ENCODE measurements around the gene IL26. TPM values are rescaled to one million over a fixed set of nuclear protein-coding genes. Genes with fewer than 3 reads are reported as not detected.

The IL26 gene
- total RNA-seq, 3 donors from 2014 or later (not counting 1 experiment from before 2014, with no cell fraction given): not detected

GRCh38 chr12:68270358-68270757 is 44.7 kb upstream of the IL26 start:
- Histone ChIP-seq H3K9me3 (ENCODE audit: control insufficient read depth, insufficient read depth, low read length) (no peaks in the 10 kb centered on the region), H3K4me3 (ENCODE audit: low read length) (no peak overlapping the region), H3K36me3 (ENCODE audit: control insufficient read depth, insufficient read depth, low read length) (no peaks in the 10 kb centered on the region), H3K27me3 (ENCODE audit: control insufficient read depth, insufficient read depth, low read length) (no peaks in the 10 kb centered on the region), H3K27ac (ENCODE audit: low read length) (no peak overlapping the region), H3K4me1 (ENCODE audit: control insufficient read depth, insufficient read depth, low read length) (no peaks in the 10 kb centered on the region)
- H3K27ac Mint-ChIP-seq: no peak overlapping the region
- no peaks in the 10 kb centered on the region for H3K36me3 Mint-ChIP-seq
- peaks cover 0 to 10% of the 10 kb centered on the region in 2 donors for H3K27me3 Mint-ChIP-seq (ENCODE audit: low read depth in 2 of 2)
- no peak for TF ChIP-seq CTCF (IDR thresholded peaks at IDR 0.05)
- H3K4me1 Mint-ChIP-seq: no peaks in the 10 kb centered on the region
- intact Hi-C loops (cut with micrococcal nuclease): no loop called here
- no peak overlapping the region for H3K4me3 Mint-ChIP-seq
- WGBS (ENCODE audit: insufficient coverage): 90% methylated on average over 3 of the region's 3 CpGs
- DNase-seq: no peak
- no peak for ATAC-seq
- H3K9me3 Mint-ChIP-seq: no peaks in the 10 kb centered on the region

- H3K4me3 ChIP-seq (ENCODE audit: low read length): no peak overlapping the region
- ATAC-seq: no peak
- no peaks in the 10 kb centered on the region for H3K36me3 Mint-ChIP-seq
- H3K36me3 ChIP-seq (ENCODE audit: control insufficient read depth, insufficient read depth, low read length): no peaks in the 10 kb centered on the region
- no peaks in the 10 kb centered on the region for H3K4me1 Mint-ChIP-seq
- H3K27ac Mint-ChIP-seq: no peak overlapping the region
- H3K27me3 Mint-ChIP-seq (ENCODE audit: low read depth in 2 of 2): peaks cover 0 to 10% of the 10 kb centered on the region in 2 donors
- TF ChIP-seq CTCF (IDR thresholded peaks at IDR 0.05): no peak
- H3K4me3 Mint-ChIP-seq: no peak overlapping the region
- DNase-seq: no peak
- no peaks in the 10 kb centered on the region for H3K4me1 ChIP-seq (ENCODE audit: control insufficient read depth, insufficient read depth, low read length)
- intact Hi-C loops (cut with micrococcal nuclease): no loop called here
- no peaks in the 10 kb centered on the region for H3K27me3 ChIP-seq (ENCODE audit: control insufficient read depth, insufficient read depth, low read length)
- no peak overlapping the region for H3K27ac ChIP-seq (ENCODE audit: low read length)
- no peaks in the 10 kb centered on the region for H3K9me3 ChIP-seq (ENCODE audit: control insufficient read depth, insufficient read depth, low read length)
- WGBS (ENCODE audit: insufficient coverage): 87% methylated on average over 2 of the region's 2 CpGs
- H3K9me3 Mint-ChIP-seq: no peaks in the 10 kb centered on the region
Observed at GRCh38 chr12:68269779-68270178, 44.2 kb upstream of the IL26 start.

- H3K4me3 ChIP-seq (ENCODE audit: low read length): no peak overlapping the region
- H3K27me3 ChIP-seq (ENCODE audit: control insufficient read depth, insufficient read depth, low read length): no peaks in the 10 kb centered on the region
- no peaks in the 10 kb centered on the region for H3K4me1 Mint-ChIP-seq
- no peaks in the 10 kb centered on the region for H3K36me3 Mint-ChIP-seq
- no peak overlapping the region for H3K4me3 Mint-ChIP-seq
- no peaks in the 10 kb centered on the region for H3K9me3 Mint-ChIP-seq
- intact Hi-C loops (cut with micrococcal nuclease): no loop called here
- H3K27ac ChIP-seq (ENCODE audit: low read length): no peak overlapping the region
- DNase-seq (no peak), ATAC-seq (no peak)
- TF ChIP-seq CTCF (IDR thresholded peaks at IDR 0.05): no peak
- no peaks in the 10 kb centered on the region for H3K4me1 ChIP-seq (ENCODE audit: control insufficient read depth, insufficient read depth, low read length)
- no peaks in the 10 kb centered on the region for H3K9me3 ChIP-seq (ENCODE audit: control insufficient read depth, insufficient read depth, low read length)
- H3K27ac Mint-ChIP-seq: no peak overlapping the region
- H3K36me3 ChIP-seq (ENCODE audit: control insufficient read depth, insufficient read depth, low read length): no peaks in the 10 kb centered on the region
- peaks cover 0 to 10% of the 10 kb centered on the region in 2 donors for H3K27me3 Mint-ChIP-seq (ENCODE audit: low read depth in 2 of 2)
Observed at GRCh38 chr12:68268967-68269366, 43.4 kb upstream of the IL26 start.

GRCh38 chr12:68267892-68268396 is 42.3 kb upstream of the IL26 start:
- ATAC-seq: no peak
- WGBS (ENCODE audit: insufficient coverage): 74% methylated on average over 6 of the region's 6 CpGs
- no peak for TF ChIP-seq CTCF (IDR thresholded peaks at IDR 0.05)
- Mint-ChIP-seq H3K9me3 (no peaks in the 10 kb centered on the region), H3K4me1 (no peaks in the 10 kb centered on the region), H3K27ac (no peak overlapping the region), H3K36me3 (no peaks in the 10 kb centered on the region), H3K4me3 (no peak overlapping the region), H3K27me3 (ENCODE audit: low read depth in 2 of 2) (peaks cover 6 to 18% of the 10 kb centered on the region in 2 donors)
- H3K27ac ChIP-seq (ENCODE audit: low read length): no peak overlapping the region
- H3K4me1 ChIP-seq (ENCODE audit: control insufficient read depth, insufficient read depth, low read length): no peaks in the 10 kb centered on the region
- intact Hi-C loops (cut with micrococcal nuclease): no loop called here
- H3K9me3 ChIP-seq (ENCODE audit: control insufficient read depth, insufficient read depth, low read length): no peaks in the 10 kb centered on the region
- H3K4me3 ChIP-seq (ENCODE audit: low read length): no peak overlapping the region
- H3K27me3 ChIP-seq (ENCODE audit: control insufficient read depth, insufficient read depth, low read length): no peaks in the 10 kb centered on the region
- no peaks in the 10 kb centered on the region for H3K36me3 ChIP-seq (ENCODE audit: control insufficient read depth, insufficient read depth, low read length)
- no peak for DNase-seq

Data from natural killer cell (primary cell).